Glutamatergic neuron (in vitro differentiated cells): Measurements from ENCODE around the gene SZT2. TPM values are rescaled to one million over a fixed set of nuclear protein-coding genes. Genes with fewer than 3 reads are reported as not detected.
A peak's percentile ranks its signal among the peaks of the same experiment; 100 is the strongest.
"Not testable (repeated sequence)": the region's sequence is repeated elsewhere in the genome, so short reads cannot be mapped to it uniquely, and the experiment has no call there.

Experiments used
- DNase-seq: peaks from one replicate; pipeline ENCODE4 v3.0.0; 2022
- H3K27ac Mint-ChIP-seq: one replicate; pipeline ENCODE4 v1.8.0; 2020; ENCODE audit warnings: mild to moderate bottlenecking, mixed read lengths, inconsistent platforms; ENCODE audit not compliant: unreplicated experiment
- H3K27me3 Mint-ChIP-seq: one replicate; pipeline ENCODE4 v1.8.0; 2020; ENCODE audit warnings: mild to moderate bottlenecking, moderate library complexity, mixed read lengths, inconsistent platforms; ENCODE audit not compliant: unreplicated experiment
- H3K36me3 Mint-ChIP-seq: one replicate; pipeline ENCODE4 v1.8.0; 2020; ENCODE audit warnings: mild to moderate bottlenecking, mixed read lengths, inconsistent platforms; ENCODE audit not compliant: unreplicated experiment
- H3K4me1 Mint-ChIP-seq: one replicate; pipeline ENCODE4 v1.8.0; 2020; ENCODE audit warnings: mild to moderate bottlenecking, low read depth, mixed read lengths, inconsistent platforms; ENCODE audit not compliant: unreplicated experiment
- H3K4me3 Mint-ChIP-seq: one replicate; pipeline ENCODE4 v1.8.0; 2020; ENCODE audit warnings: mild to moderate bottlenecking, mixed read lengths, inconsistent platforms; ENCODE audit not compliant: unreplicated experiment
- H3K9me3 Mint-ChIP-seq: one replicate; pipeline ENCODE4 v1.8.0; 2020; ENCODE audit warnings: mild to moderate bottlenecking, moderate library complexity, mixed read lengths, inconsistent platforms; ENCODE audit not compliant: unreplicated experiment
- total RNA-seq: library from RNA; stranded (reverse); fragmentation: NEBNext Ultra II Directional; extraction: Animal tissue kit (Norgen Biotek cat#: 25700); gene quantifications from one replicate; pipeline ENCODE4 v1.2.1, GENCODE V29; 2021; ENCODE audit not compliant: unreplicated experiment
- TF ChIP-seq, protein P1 (sequence below): fragments of 200-600 bp; sonication (generic); IDR thresholded peaks from one replicate; pipeline ENCODE4 v1.5.0; 2021; ENCODE audit not compliant: partially characterized antibody, unreplicated experiment

SZT2 gene
- total RNA-seq, 1 donor from 2014 or later: 85.3 TPM

DNA sequence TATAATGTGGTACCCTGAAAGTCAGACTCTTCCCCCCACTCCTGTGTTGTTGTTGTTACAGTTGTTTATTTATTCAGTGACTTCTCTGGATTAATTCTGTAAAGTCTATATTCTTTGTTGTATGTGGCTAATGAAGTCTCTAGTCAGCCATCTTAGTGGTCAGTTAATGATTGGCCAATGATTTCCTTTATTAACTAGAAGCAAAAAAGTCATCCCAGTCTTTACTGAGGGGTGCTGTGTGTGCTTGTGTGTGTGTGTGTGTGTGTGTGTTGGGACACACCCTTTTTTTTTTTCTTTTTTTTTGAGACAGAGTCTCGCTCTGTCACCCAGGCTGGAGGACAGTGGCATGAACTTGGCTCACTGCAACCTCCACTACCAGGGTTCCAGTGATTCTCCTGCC is 101.4 kb downstream of the SZT2 start:
- H3K36me3 Mint-ChIP-seq: peaks cover 17% of the 10 kb centered on the region
- H3K27me3 Mint-ChIP-seq: no peaks in the 10 kb centered on the region
- H3K4me3 Mint-ChIP-seq: no peak overlapping the region
- no peak overlapping the region for H3K27ac Mint-ChIP-seq
- TF ChIP-seq, protein P1, sequence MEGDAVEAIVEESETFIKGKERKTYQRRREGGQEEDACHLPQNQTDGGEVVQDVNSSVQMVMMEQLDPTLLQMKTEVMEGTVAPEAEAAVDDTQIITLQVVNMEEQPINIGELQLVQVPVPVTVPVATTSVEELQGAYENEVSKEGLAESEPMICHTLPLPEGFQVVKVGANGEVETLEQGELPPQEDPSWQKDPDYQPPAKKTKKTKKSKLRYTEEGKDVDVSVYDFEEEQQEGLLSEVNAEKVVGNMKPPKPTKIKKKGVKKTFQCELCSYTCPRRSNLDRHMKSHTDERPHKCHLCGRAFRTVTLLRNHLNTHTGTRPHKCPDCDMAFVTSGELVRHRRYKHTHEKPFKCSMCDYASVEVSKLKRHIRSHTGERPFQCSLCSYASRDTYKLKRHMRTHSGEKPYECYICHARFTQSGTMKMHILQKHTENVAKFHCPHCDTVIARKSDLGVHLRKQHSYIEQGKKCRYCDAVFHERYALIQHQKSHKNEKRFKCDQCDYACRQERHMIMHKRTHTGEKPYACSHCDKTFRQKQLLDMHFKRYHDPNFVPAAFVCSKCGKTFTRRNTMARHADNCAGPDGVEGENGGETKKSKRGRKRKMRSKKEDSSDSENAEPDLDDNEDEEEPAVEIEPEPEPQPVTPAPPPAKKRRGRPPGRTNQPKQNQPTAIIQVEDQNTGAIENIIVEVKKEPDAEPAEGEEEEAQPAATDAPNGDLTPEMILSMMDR: no peak
- peaks cover 10% of the 10 kb centered on the region for H3K9me3 Mint-ChIP-seq
- DNase-seq: no peak
- H3K4me1 Mint-ChIP-seq: peaks cover 3% of the 10 kb centered on the region

GRCh38 chr1:43492826-43493225 is 103.1 kb downstream of the SZT2 start:
- H3K27me3 Mint-ChIP-seq: no peaks in the 10 kb centered on the region
- H3K4me1 Mint-ChIP-seq: peaks cover 3% of the 10 kb centered on the region
- no peak overlapping the region for H3K27ac Mint-ChIP-seq
- no peak overlapping the region for H3K4me3 Mint-ChIP-seq
- TF ChIP-seq, protein P1: no peak
- no peak for DNase-seq
- peaks cover 14% of the 10 kb centered on the region for H3K36me3 Mint-ChIP-seq
- peaks cover 10% of the 10 kb centered on the region for H3K9me3 Mint-ChIP-seq

GRCh38 chr1:43493661-43494450 is 104.2 kb downstream of the SZT2 start:
- H3K4me3 Mint-ChIP-seq: no peak overlapping the region
- H3K4me1 Mint-ChIP-seq: peaks cover 3% of the 10 kb centered on the region
- TF ChIP-seq, protein P1: no peak
- no peaks in the 10 kb centered on the region for H3K27me3 Mint-ChIP-seq
- peaks cover 10% of the 10 kb centered on the region for H3K9me3 Mint-ChIP-seq
- no peak for DNase-seq
- peaks cover 7% of the 10 kb centered on the region for H3K36me3 Mint-ChIP-seq
- H3K27ac Mint-ChIP-seq: no peak overlapping the region

GRCh38 chr1:43495204-43495603 is 105.5 kb downstream of the SZT2 start:
- Mint-ChIP-seq H3K9me3 (peaks cover under 1% of the 10 kb centered on the region), H3K36me3 (peaks cover 2% of the 10 kb centered on the region), H3K27me3 (no peaks in the 10 kb centered on the region), H3K4me1 (peaks cover 3% of the 10 kb centered on the region), H3K27ac (no peak overlapping the region), H3K4me3 (no peak overlapping the region)
- no peak for DNase-seq
- TF ChIP-seq, protein P1: no peak

GRCh38 chr1:43499898-43500297 is 110.2 kb downstream of the SZT2 start:
- Mint-ChIP-seq H3K9me3 (no peaks in the 10 kb centered on the region), H3K4me3 (no peak overlapping the region), H3K27ac (peak overlapping the region; percentile 39), H3K36me3 (peaks cover 5% of the 10 kb centered on the region), H3K4me1 (no peaks in the 10 kb centered on the region), H3K27me3 (no peaks in the 10 kb centered on the region)
- TF ChIP-seq, protein P1: no peak
- DNase-seq: peak; percentile 52

DNA sequence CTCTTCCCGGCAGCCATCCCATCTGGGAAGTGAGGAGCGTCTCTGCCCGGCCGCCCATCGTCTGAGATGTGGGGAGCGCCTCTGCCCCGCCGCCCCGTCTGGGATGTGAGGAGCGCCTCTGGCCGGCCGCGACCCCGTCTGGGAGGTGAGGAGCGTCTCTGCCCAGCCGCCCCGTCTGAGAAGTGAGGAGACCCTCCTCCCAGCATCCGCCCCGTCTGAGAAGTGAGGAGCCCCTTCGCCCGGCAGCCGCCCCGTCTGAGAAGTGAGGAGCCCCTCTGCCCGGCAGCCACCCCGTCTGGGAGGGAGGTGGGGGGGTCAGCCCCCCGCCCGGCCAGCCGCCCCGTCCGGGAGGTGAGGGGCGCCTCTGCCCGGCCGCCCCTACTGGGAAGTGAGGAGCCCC is 112.1 kb downstream of the SZT2 start:
- H3K27ac Mint-ChIP-seq, H3K36me3 Mint-ChIP-seq, DNase-seq, H3K4me1 Mint-ChIP-seq, H3K27me3 Mint-ChIP-seq, H3K4me3 Mint-ChIP-seq, H3K9me3 Mint-ChIP-seq: not testable (repeated sequence)
